ENCODE data around the gene MAST4.
"Not testable (repeated sequence)": the region's sequence is repeated elsewhere in the genome, so short reads cannot be mapped to it uniquely, and the experiment has no call there.

The MAST4 gene

DNA sequence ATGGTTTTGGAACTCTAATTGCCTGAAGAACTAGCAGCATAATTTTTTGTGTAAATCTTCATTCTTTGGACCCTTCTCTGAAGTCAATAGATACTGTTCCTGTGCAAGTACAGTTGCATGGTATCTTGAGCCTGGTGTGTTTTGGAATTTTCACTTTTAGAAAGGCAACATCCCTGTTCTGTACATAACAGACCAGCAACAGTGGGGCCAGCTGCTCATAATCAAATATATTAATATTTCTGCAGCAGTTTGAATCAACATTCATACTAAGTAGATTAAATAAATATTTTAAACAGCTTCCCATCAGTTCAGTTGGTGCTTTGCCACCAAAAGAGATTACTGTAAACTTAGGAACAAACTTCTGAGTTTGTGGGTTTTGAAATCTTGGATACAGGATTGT is 502.5 kb downstream of the MAST4 start:
- no peak for DNase-seq

DNA sequence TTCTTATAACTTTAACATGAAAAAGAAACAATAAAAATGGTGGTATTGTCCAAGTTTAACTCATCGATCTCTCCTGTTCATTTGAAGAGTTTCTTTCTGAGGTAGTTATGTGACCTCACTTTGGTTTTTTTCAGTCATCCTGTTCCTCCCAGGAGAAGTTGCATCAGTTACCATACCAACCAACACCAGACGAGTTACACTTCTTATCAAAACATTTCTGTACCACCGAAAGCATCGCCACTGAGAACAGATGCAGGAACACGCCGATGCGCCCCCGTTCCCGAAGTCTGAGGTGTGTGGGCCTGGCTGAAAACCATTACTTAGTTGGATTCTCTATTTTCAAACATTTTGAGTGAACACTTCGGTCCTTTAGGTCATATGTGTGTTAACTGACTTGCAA is 504.1 kb downstream of the MAST4 start:
- no peak for DNase-seq

DNA sequence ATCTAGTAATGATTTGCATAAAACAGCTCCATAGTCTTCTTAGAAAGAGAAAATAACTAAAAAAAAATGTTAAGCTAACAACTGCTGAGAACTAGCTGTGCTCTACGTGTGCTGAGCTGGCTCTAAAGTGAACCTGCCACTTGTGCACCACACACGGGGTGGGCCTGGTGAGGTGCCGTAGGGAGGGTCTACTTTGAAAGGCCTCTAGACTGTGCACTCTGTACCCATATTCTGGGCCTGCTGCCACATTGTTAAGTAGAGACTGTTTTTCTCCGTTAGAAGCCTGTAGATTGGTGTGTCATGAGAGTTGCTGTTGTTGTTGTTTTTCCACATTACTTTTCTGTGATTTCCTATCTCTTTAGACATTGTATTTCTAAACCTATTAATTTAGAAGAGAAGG is 506.5 kb downstream of the MAST4 start:
- no peak for DNase-seq

DNA sequence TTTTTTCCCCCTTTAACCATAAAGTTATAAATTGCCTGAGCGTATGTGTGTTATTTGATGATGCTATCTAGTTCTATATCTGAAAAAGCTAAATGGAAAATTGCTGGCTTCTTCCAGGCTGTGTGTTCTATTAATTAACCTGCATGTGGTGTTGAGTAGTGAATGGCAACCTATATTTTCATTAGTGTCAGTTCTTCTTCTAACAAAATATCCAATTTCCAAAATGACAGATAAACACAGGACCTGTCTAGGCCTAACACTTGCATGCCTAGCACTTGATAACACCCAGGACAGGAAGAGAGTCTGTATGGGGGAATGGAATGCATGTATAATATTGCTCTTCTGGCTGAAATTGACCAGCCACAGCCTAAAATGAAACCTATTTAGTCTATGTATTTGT is 508.7 kb downstream of the MAST4 start:
- no peak for DNase-seq

DNA sequence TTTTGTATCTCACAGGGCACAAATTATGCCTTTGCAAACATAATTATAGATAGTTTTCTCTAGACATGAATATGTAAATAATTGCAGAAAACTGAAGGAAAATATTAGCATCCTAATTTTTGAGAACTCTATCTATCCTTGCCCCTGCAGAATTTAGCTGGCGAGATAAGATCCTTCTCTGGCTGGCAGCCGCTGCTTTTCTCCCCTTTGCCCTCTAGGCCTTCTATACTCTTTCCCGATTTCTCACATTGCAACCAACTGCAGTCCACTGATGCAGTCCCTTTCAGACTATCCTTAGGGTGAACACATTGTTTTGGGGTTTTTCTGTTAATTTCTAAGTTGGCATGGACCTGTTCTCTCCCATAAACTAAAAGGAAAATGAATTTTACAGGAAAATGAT is 509.1 kb downstream of the MAST4 start:
- DNase-seq = no peak

DNA sequence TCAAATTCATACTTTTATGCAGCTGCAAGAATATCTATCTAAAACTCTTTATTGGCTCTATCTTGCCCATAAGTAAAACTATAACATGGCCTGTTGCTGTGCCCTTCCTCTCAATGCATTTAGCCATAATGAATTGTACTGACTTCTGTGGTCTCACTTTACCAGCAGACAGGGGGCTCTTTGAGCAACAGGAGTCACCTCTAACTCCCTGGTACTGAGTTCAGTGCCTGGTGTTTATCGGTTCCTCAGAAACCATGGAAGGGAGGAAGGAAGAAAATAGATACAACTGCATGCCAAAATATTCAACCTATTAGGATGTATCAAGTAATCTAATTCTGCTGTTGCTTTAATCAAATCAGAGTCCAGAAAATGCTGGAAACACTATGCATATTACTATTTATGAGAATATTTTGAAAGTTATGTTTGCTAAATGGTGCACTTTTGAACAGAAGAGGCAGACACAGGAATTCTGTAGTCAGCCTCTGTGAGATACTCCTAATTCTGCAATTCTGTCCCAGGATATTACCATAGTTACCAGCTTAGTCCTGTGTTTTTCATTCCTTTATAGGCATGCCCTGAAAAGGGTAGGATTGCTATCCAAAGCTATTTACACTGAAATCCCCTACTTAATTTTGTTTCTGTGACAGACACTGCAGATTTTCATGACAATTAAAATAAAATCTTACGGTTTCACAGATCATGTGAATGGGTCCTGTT is 510.6 kb downstream of the MAST4 start:
- DNase-seq = no peak

DNA sequence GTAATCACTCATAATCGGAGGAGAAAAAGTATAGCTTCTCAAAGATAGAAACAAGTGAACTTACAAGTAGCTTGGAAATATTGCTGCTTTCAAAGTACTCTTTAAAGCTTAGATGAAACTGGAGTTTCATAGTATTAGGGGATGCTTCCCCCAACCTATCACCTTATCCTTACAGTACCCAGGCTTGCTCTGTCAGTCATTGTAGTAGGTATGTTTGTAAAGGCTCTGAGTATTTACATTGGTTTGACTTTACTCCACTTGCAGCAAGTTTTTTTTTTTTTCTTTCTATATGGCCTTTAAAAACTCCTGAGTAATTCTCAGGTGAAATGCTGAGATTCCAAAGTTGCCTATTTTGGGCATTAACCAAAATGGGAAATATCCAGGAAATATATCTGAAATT is 515.6 kb downstream of the MAST4 start:
- DNase-seq = no peak

DNA sequence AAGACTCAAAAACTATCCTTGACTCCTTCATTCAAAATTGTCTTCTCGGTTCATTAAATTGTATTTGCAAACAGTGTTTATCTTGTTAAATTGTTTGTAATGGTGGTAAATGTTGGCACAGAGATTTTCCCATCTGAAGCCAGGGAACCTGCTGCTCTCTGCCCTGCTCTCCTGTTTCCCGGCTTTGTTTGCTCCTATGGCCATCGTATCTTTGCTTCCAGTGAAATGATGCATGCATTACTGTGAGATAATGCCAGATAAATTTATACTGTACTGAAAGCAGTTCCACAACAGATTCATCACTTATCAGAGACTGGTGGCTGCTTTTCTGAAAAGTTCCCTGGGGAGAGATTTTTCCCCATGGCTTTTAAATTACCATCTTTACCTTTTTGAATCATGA is 519.1 kb downstream of the MAST4 start:
- DNase-seq = no peak

DNA sequence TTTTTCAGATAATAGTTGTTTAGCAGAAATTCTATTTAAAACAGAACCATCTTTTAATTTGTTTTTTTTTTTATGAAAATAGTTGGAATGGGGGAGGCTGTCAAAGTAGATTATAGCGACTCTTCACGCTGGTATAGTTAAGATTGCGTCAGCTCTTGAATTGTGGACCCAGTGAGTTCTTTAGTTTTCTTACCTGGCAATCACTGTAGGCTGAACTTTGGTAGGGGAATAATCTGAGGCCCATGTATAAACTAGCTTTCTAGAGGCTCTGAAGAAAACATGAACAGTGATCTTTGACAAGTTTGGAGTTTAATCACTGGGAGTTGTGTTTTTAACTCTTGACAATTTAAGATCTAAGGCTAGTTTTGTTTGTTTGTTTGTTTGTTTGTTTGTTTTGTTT is 519.6 kb downstream of the MAST4 start:
- DNase-seq = no peak

DNA sequence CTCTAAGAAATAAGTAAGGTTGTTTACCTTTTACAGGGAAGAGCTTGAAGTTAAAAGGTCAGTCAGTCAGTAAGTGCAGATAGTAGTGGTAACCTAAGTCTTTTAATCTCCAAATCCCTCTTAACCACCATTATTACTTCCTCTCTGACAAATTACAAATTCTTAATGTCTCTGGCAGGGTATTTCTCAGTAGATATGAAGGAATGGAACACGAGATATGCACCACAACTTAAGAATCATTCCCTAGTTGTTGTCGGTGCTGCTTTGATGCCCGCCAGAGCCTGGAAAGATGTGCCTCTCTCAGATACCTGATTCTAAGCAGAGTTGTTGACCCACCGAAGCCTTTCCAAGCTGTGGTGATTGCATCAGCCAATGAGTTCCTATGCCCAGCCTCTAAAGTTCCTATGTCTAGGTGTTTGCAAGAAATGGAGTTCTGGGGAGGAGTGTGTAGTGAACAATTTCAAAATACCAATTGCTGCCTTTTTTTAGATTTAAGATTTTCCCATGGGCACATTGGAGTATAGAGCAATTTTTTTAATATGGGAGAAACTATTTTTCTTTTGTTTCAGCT is 521.9 kb downstream of the MAST4 start:
- DNase-seq = no peak

DNA sequence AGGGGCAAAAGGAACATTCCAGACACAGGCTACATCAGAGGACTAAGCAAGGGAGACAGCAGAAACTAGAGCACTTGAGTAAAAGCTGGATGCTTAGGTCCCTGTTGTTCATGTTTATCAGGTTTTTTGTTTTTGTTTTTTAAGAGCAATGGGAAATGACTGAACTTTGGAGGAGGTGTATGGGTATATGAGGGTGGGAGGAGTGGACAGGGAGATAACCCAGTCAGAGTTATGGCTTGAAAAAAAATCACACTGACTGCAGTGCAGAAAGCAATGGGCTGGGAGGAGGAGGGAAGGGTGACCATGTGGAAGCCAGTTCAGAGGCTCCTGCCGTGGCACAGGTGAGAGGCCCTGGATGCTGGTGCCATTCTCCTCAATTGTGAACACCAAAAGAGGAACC is 522.8 kb downstream of the MAST4 start:
- no peak for DNase-seq

DNA sequence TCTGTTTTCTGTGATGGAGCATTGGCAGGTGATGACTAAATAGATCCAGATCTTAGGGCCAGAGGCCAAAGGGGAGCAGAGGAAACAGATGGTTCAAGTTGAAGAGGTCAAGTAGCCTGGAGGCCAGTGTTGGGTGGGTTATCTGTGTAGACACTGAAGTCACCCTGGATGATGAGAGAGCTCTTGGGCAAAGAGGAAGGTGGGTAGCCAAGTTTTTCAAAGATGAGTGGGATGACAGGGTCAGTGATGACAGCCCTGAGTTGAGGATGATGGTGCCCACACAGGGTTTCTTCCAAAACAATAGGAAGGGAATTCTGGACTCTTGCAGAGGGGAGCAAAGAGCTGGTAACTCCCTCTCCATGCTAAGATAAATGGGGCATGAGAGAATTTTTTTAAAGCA is 523.8 kb downstream of the MAST4 start:
- DNase-seq = no peak

DNA sequence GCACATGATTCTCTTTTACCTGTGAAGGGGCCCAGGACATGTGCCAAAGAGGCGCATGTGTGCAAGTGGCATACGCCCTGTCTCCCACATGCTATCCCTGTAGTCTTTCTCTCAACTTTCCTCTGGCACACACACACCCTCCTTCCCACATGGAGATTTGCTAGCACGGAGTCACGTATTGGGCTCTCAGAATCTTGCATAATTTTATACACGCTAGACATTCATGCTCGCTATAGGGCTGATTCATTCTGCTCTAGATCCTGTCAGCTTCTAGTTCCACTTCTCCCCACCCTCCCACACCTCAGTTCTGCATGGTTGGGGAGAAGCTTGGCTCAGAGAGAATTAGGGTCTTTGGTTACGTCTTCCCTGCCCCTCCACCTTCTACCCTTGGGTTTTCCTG is 527.6 kb downstream of the MAST4 start:
- DNase-seq = no peak

DNA sequence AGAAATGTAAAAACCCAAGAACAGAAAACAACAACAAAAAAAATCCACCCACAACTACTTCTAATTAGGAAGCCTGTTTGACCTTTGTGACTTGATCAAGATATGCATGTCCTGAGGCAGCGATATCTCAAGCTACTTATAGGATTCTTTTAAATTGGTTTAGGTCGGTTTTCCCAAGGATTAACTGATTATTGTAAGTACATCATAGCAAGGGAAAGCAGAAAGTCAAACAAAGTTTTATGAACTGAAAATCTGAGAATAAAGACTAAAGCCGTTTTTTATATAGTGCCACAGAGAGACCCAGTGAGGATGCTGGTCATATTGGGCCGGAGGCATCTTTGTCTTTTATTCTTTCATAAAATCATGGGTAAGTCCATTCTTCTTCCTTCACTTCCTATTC is 528.4 kb downstream of the MAST4 start:
- no peak for DNase-seq

DNA sequence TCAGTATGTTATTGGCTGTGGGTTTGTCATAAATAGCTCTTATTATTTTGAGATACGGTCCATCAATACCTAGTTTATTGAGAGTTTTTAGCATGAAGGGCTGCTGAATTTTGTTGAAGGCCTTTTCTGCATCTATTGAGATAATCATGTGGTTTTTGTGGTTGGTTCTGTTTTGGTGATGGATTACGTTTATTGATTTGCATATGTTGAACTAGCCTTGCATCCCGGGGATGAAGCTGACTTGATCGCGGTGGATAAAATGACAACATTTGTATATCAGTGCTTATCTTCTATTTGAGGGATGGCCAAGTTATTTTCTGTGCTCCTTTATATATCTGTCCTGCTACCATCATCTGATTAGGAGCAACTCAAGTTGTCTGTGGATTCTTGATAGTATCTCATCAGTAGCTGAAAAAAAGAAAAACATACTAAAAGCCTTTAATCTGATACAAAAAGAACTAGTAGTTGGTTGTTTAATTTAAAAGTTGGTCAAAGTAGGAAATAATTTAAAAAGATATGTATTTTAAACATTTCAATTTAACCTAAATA is 531.2 kb downstream of the MAST4 start:
- not testable (repeated sequence) for DNase-seq

DNA sequence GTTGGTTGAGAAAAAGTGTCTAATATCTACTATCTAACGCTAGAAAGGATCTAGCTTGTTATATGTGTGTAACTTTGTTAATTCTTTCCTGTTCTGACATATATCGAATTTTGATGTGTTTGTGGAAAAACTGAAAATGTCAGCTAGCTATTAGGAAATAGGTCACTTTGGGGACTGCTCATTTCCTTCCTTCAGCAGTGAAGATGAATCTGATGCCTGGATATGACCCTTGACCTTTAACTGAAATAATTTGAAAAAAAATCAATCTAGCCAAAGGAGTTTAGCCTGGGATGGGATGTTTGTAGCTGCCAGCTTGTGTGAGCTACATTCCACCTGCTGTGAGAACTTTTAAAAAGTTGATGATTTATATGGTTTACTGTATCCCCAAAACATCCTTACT is 533.6 kb downstream of the MAST4 start:
- DNase-seq = no peak

DNA sequence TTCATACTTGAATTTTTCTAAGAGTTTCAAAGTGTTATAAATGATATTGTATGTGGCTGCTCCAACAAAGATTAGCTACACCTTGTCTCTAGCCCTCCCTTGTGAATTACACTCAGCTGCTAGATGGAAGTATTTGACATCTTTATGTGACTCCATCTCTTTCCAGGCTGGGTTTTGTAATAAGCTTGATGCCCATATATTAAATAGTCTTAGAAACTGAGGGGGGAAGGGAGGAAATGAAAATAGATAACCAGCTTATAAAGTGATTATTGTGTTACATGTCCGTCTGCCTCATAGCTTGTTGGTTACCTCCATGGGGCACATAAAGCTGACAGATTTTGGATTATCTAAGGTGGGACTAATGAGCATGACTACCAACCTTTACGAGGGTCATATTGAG is 537.0 kb downstream of the MAST4 start:
- DNase-seq = no peak

DNA sequence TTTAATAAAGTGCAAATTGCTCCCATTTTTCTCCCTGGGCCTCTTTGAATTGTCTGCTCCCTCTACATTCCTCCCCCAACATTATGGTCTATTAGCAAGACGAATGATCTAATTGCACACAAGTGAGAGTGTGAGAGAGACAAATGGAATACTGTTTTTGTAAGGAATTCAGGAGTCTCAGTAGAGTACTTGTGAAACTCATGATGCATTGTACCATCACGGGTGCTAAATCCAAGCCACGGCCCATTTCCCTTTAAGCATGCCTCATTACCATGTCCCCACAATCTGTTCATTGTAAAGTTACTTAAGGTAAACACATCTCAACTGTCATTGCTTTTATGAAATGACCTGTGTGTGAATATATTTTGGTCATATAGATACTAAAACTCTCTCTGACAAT is 537.6 kb downstream of the MAST4 start:
- DNase-seq = no peak

DNA sequence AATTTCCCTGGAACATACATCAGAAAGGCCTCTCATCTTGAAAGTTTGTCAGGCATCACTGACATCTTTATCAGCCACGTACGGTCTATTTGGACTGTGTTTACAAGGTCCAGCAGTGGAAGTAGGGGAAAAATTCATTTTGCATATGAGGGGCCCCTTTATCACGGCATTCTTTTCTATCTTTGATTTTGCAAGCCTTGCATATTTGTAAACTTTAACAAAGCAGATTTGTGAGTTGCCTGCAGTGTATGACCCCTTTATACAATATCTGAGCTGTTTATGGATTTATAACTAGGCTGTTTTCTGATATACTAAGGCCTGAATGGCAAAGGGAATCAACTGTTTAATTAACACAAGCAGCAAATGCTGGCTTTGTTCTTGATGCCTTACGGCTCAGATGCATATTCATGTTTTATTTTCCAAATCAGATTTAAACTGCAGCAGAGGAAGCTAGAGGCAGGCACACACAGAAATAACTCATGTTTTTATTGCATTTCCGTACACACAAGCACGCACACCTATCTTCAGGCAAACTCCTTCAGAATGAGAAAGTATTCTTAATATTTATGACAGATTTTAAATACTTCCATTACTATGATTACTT is 539.3 kb downstream of the MAST4 start:
- DNase-seq = no peak

DNA sequence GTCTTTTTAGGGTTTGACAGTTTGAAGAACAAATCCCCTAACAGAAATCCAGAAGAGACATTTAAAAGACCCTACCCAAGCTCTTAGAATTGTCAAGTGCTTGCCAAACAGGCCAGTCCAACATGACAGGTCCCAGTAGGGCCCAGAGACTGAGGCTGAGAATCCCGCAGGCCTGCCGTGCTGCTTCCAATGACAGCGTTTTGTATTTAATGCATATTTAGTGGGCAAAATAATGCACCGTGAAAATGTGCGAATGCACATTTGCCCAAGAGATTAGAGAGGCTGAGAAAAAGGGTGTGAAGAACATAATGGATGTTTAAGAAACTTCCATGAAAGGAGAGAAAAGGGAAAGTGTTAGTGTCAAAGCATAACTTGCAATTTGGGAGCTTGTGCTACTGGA is 542.8 kb downstream of the MAST4 start:
- DNase-seq = no peak

DNA sequence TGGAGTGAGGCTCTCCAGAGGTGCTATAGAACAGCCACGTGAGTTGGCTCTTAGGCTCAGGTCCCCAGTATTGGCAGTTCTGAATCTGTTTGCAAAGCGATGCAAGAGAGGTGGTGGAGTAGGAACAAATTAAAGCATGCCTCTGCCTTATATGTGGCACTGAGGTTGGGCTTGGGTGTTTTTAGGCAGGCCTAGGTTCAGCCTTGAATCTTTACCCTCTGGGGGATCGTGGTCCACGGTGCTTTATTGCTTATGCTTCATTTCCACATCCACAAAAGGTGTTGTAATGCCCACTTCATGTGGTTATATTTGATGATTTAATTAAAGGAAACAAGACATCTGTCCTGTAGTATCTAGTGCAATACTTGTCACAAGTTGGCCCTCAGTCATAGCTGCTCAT is 544.2 kb downstream of the MAST4 start:
- DNase-seq = no peak

DNA sequence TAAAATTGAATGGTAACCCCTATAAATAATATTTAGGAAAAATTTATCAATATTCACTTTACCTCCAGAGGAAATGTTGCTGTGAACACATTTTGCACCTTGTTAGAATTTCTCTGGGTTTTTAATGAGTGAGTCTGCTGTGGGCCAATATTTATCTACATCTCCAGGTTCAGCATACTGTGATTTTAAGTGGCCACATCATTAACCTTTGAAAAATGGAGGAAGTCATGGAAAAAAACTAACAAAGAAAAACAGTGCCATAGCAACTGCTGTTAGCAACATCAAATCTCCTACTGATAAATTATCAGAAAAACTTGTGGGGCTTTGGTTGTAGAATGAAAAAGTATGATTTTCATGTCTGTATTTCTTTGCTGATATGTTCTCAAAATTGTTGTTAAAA is 545.5 kb downstream of the MAST4 start:
- DNase-seq = no peak

DNA sequence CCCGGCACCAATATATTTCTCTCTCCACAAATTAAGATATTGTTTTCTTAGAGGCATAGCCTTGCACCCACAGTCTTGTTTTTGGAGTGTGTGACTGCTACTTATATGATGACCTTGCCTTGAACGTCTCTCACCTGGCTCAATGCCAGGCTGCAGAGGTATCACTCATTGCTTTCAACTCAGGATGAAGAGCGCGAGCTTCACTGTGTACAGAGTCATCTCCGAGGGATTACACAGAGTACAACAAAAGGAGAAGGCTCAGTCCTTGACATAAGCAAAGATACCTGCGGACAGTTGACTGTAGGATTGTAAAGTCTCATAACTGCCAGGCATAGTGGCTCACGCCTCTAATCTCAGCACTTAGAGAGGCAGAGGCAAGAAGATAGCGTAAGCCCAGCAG is 546.6 kb downstream of the MAST4 start:
- no peak for DNase-seq

DNA sequence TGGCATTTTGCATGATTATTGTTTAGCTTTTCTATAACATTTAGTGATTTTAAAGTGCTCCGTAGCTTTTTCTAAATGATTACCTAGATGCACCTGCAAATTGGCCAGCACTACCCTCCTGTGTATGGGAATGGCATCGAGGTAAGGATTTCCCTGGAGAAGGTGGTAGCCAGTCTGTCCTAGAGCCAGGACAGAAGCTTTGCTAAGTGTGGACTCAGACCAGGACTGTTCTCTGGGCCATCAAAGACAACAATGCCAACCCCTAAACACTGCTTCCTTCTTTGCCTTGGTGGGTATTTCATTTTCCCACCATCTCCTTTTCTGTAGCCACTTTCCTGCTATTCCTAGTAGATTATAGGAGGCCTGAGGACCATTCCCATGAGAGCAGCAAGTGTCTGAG is 547.4 kb downstream of the MAST4 start:
- no peak for DNase-seq
